WERI-Rb-1 (cell line): Measurements from ENCODE around the gene EPHX1.

Source experiments
- DNase-seq: peaks from one replicate; pipeline ENCODE4 v3.0.0-alpha.2; 2020
- H3K27ac ChIP-seq: fragments of 250-450 bp; sonication (Bioruptor Pico); 2 replicates; pipeline ENCODE4 v1.5.1; 2020; ENCODE audit warnings: mild to moderate bottlenecking, moderate library complexity
- H3K27me3 ChIP-seq: fragments of 250-450 bp; sonication (Bioruptor Pico); 2 replicates; pipeline ENCODE4 v1.5.1; 2021; ENCODE audit warnings: mild to moderate bottlenecking, low read depth, moderate library complexity; ENCODE audit not compliant: insufficient read depth, severe bottlenecking
- H3K36me3 ChIP-seq: fragments of 250-450 bp; sonication (Bioruptor Pico); 2 replicates; pipeline ENCODE4 v1.5.1; 2020; ENCODE audit warnings: mild to moderate bottlenecking, moderate library complexity
- H3K4me3 ChIP-seq: 2 replicates; pipeline ENCODE4 v1.5.1; 2011; ENCODE audit warnings: low read depth, mild to moderate bottlenecking, control low read depth, low read length
- H3K9me3 ChIP-seq: fragments of 250-450 bp; sonication (Bioruptor Pico); 2 replicates; pipeline ENCODE4 v1.5.1; 2021; ENCODE audit warnings: mild to moderate bottlenecking, moderate library complexity; ENCODE audit not compliant: severe bottlenecking
- CTCF ChIP-seq: IDR thresholded peaks from 2 replicates; pipeline ENCODE4 v1.5.1; 2011; ENCODE audit warnings: low read depth, mild to moderate bottlenecking, control low read depth, inconsistent platforms, low read length

EPHX1 gene

GRCh38 chr1:225888898-225889601 is 79.1 kb downstream of the EPHX1 start, which contains the start of gene LEFTY1:
TSS of gene LEFTY1 (minus strand) at chr1:225889146. CDS start at chr1:225889066, 80 bp downstream.
- H3K4me3 ChIP-seq = no peak within 1 kb of the TSS
- no peak for TF ChIP-seq CTCF
- H3K27ac ChIP-seq = no peak within 1 kb of the TSS
- no peaks in the 10 kb centered on the region for H3K36me3 ChIP-seq
- DNase-seq = no peak
- no peaks in the 10 kb centered on the region for H3K27me3 ChIP-seq
- no peaks in the 10 kb centered on the region for H3K9me3 ChIP-seq

GRCh38 chr1:225889743-225890142 is 79.8 kb downstream of the EPHX1 start:
- Histone ChIP-seq H3K9me3 (no peaks in the 10 kb centered on the region), H3K27ac (no peak overlapping the region), H3K4me3 (no peak overlapping the region), H3K36me3 (no peaks in the 10 kb centered on the region), H3K27me3 (no peaks in the 10 kb centered on the region)
- no peak for TF ChIP-seq CTCF
- DNase-seq = no peak

- no peaks in the 10 kb centered on the region for H3K27me3 ChIP-seq
- H3K27ac ChIP-seq = no peak overlapping the region
- no peak overlapping the region for H3K4me3 ChIP-seq
- no peaks in the 10 kb centered on the region for H3K9me3 ChIP-seq
- no peak for TF ChIP-seq CTCF
- H3K36me3 ChIP-seq = no peaks in the 10 kb centered on the region
- no peak for DNase-seq
Observed at GRCh38 chr1:225890346-225891228, 80.7 kb downstream of the EPHX1 start.

- no peaks in the 10 kb centered on the region for H3K9me3 ChIP-seq
- no peak for TF ChIP-seq CTCF
- DNase-seq = no peak
- no peaks in the 10 kb centered on the region for H3K36me3 ChIP-seq
- no peaks in the 10 kb centered on the region for H3K27me3 ChIP-seq
- H3K27ac ChIP-seq = no peak overlapping the region
- no peak overlapping the region for H3K4me3 ChIP-seq
Observed at GRCh38 chr1:225891229-225891972, 81.5 kb downstream of the EPHX1 start.

- Histone ChIP-seq H3K27me3 (no peaks in the 10 kb centered on the region), H3K27ac (no peak overlapping the region), H3K36me3 (no peaks in the 10 kb centered on the region), H3K4me3 (no peak overlapping the region), H3K9me3 (no peaks in the 10 kb centered on the region)
- no peak for DNase-seq
- no peak for TF ChIP-seq CTCF
Observed at GRCh38 chr1:225892307-225892706, 82.4 kb downstream of the EPHX1 start.
